Lung microvascular endothelial cell (primary cell): ENCODE measurements around the gene PGAP3. TPM values are rescaled to one million over a fixed set of nuclear protein-coding genes. Genes with fewer than 3 reads are reported as not detected.
"Not testable (repeated sequence)": the region's sequence is repeated elsewhere in the genome, so short reads cannot be mapped to it uniquely, and the experiment has no call there.

ENCODE experiments used
- DNase-seq, 2 donors: peaks; one replicate each; pipeline versions ENCODE4 v3.0.0 to v3.0.0-alpha.2; 2010; ENCODE audit warnings: low read depth in 2 of 2
- total RNA-seq: library from RNA; depleted of rRNA; stranded (reverse); fragments of >200 nt; gene quantifications from 2 replicates; pipeline ENCODE4 v1.2.1, GENCODE V29; 2014

The PGAP3 gene
- total RNA-seq, 1 donor from 2014 or later, result 3.2 TPM

- no peak for DNase-seq
These were observed 27.7 kb upstream of the PGAP3 start for GRCh38 chr17:39715375-39716072.

DNA sequence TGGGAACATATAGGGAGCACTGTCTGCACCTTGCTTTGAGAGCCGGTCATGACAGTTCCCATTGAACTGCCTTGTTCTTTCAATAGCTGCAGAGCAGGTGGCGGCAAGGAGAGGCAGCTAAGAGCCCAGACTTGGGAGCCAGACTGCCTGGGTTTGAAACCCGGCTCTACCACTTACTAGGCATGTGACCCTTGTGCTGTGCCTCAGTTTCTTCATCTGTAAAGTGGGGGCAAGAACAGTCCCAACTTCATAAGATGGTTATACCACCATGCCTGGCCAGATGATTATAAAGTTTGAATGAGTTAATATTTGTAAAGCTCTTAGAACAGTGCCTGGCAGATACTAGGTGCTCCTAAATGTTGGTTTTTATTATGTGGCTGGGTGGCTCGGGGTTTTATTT lies 26.4 kb upstream of the PGAP3 start:
- DNase-seq, result no peak

DNA sequence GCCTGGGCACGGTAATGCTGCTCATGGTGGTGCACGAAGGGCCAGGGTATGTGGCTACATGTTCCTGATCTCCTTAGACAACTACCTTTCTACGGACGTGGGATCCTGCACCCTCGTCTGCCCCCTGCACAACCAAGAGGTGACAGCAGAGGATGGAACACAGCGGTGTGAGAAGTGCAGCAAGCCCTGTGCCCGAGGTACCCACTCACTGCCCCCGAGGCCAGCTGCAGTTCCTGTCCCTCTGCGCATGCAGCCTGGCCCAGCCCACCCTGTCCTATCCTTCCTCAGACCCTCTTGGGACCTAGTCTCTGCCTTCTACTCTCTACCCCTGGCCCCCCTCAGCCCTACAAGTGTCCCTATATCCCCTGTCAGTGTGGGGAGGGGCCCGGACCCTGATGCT lies 24.0 kb upstream of the PGAP3 start:
- DNase-seq, result no peak

- DNase-seq, result not testable (repeated sequence)
These were observed 23.2 kb upstream of the PGAP3 start for GRCh38 chr17:39711071-39711470.

DNA sequence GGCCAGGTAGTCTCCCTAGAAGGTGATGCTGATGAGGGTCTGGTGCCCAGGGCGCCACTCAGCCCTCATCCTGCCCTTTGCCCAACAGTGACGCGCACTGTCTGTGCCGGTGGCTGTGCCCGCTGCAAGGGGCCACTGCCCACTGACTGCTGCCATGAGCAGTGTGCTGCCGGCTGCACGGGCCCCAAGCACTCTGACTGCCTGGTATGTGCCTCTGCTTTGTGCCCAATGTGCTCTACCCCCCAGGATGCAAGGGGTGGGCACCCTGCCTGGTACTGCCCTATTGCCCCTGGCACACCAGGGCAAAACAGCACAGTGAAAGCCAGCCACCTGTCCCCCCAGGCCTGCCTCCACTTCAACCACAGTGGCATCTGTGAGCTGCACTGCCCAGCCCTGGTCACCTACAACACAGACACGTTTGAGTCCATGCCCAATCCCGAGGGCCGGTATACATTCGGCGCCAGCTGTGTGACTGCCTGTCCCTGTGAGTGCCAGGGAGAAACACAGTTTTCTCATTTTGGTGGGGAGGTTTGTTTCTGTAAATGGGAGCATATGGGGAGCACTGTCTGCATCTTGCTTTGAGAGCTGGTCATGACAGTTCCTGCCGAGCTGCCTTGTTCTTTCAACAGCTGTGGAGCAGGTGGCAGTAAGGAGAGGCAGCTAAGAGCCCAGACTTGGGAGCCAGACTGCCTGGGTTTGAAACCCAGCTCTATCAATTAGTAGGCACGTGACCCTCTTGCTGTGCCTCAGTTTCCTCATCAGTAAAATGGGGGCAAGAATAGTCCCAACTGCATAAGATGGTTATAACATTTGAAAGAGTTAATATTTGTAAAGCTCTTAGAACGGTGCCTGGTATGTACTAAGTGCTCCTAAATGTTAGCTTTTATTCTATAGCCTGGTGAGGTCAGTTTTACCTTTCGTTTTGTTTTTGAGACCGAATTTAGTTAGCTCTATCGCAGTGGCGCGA lies 22.4 kb upstream of the PGAP3 start:
- no peak for DNase-seq

DNA sequence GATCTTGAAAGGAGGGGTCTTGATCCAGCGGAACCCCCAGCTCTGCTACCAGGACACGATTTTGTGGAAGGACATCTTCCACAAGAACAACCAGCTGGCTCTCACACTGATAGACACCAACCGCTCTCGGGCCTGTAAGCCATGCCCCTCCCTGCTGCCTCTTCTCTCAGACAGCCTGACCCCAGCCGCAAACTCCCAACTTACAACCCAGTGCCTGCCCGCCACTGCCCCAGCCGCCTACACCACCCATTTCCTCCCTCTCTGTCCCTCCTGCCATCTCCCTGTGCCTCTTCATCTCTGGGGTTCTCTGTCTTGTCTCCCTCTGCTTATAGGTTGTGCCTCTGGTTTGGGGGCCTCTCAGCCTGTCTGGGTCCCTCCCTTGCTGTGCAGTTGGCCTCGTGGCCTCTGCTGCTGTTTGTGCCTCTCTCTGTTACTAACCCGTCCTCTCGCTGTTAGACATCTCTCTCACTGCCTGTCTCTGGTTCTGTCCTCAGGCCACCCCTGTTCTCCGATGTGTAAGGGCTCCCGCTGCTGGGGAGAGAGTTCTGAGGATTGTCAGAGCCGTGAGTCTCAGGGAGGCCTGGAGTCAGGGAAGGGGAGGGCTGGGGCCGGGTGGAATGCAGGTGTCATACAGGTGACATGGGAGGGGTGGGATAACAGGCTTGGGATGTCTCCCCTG lies 21.6 kb upstream of the PGAP3 start:
- DNase-seq, result no peak

DNA sequence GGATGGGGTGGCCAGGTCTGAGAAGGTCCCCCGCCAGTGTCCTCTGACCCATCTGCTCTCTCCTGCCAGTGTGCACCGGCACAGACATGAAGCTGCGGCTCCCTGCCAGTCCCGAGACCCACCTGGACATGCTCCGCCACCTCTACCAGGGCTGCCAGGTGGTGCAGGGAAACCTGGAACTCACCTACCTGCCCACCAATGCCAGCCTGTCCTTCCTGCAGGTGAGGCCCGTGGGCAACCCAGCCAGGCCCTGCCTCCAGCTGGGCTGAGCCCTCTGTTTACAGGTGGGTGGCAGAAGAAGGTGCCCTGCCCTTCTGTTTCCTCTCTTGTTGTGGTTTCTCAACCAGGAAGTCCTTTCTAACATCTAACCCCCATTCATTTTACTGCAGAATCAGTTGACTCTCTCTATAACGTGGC lies 19.1 kb upstream of the PGAP3 start:
- no peak for DNase-seq

- DNase-seq, result no peak
These were observed 18.5 kb upstream of the PGAP3 start for GRCh38 chr17:39706383-39706782.

DNA sequence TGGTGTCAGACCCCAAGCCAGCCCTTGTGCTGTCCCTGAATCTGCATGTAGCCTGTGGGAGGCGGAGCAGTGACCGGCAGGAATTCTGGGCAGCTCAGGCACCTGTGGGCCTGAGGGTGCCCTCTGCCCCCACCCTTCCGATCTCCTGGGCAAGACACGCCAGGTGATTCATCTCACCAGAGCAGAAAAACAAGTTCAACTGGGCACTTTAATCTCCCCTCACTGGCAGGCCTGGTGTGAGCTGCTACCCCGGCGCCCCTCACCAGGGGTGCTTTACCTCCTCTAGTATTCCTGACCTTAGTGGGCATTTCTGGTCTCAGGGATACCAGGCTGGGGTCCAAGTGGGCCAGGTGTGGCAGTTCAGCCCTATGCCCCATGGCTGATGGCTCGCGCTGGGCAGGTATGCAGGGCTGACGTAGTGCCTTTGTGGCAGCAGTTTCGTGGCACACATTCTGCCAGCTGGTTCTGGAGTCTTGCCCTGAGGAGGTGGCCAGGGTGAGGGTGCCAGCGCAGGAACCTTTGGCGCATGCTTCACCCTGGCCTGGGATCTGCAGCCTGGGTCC lies 18.0 kb upstream of the PGAP3 start:
- DNase-seq, result no peak

- no peak for DNase-seq
These were observed 17.1 kb upstream of the PGAP3 start for GRCh38 chr17:39704821-39705551.

GRCh38 chr17:39703913-39704312 lies 16.1 kb upstream of the PGAP3 start:
- no peak for DNase-seq

DNA sequence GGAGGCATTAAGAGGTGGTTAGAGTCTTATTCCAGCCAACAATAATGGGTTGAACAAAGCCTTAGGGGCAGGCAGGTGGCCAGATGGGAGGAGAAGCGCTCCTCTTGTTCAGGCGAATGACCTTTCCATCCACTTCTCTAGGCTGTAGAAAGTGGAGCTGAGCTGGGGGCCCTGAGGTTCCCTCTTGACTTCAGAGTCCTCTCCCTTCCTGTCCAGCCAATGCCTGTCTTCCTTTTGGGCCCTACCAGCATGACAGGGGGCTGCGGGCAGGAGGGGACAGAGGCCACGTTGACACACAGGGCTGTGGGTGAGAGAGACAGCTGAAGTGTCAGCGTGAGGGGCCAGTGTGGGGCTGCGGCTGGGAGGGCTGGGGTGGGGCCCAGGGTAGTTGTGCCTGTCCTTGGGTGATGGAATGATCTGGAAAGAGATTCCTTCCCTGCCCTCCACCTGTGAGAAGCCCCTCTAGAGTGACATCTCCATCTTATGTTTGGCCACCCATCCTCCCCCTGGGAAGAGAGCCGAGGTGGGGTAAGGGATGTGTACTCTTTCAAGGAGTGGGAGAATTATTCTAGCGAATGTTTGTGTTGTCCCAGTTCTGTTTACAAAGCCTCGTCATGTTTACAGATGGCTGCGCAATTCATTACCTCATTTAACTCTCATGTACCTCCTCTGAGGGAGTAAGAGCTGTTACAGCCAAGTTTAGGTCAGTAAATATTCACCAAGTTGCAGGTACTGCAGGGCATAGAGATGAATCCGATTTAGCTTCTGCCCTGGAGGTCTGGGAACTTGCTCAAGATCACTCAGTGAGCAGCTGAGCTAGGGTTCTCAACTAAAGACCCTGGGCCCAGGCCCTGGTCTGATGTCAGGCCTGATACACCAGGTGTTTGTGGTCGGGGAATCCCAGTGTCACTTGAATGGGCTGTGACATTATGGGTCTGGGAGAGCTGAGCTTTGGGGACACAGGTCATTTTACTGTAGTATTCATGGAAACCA lies 15.3 kb upstream of the PGAP3 start:
- DNase-seq, result no peak

- DNase-seq, result no peak
These were observed 14.0 kb upstream of the PGAP3 start for GRCh38 chr17:39701784-39702422.

DNA sequence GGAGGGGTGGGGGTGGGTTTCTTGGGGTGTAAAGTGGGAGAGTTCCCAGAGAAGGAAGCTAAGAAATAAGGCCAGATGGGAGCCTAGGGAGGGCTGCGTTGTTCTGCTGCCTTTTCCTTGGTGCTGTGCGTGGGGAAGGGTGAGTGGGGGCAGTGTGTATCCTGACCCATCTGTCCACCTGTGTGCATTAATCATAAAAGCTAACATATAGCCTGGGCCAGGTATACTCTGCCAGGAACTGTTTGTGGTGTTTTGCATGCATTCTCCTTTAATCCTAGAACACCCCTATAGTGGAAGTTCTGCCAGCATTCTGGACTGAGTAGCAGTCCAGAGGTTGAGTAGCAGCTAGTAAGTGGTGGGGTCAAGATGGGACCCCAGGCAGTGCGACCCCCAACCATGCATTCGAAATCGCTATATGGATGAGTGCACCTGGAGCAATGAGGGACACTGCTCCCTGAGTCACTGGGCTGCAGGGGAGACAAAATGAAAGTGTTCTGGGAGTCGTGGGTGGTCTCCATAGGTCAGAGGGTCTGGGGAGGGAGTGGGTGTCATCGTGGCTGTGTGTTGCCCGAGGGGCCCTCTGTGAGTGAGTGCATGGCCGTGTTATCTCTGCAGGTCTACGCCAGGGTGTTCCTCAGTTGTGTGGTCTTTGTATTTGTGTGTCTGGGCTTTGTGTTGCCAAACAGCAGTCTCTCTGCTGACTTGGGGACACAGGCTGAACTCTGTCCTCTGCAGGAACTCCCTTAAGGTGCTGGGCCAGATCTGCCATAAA lies 13.3 kb upstream of the PGAP3 start:
- no peak for DNase-seq

DNA sequence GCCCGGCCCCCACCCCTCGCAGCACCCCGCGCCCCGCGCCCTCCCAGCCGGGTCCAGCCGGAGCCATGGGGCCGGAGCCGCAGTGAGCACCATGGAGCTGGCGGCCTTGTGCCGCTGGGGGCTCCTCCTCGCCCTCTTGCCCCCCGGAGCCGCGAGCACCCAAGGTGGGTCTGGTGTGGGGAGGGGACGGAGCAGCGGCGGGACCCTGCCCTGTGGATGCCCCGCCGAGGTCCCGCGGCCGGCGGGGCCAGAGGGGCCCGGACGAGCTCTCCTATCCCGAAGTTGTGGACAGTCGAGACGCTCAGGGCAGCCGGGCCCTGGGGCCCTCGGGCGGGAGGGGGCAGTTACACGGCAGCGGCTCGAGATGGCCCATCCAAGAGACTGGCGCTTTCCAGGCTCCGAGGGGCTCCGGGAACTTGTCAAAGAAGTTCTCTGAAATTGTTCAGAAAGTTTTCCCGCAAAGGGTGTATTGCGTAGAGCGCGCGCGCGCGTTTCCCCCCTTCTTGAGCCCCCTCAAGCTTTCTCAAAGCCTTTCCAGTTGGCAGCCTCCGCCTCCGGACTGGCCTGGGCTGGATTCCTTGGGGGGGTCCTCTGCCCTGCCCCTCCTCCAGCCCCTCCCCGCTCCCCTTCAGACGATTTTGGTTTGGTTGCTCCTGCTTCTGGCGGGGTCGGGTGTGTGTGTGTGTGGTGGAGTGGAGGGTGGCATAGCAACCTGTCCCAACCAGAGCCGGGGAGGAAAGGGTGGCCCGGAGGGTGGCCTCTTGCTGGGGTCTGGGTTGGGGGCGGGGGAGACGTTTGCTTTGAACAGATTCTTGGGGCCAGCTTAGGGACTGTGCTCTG lies 12.5 kb upstream of the PGAP3 start:
- DNase-seq, result peak in 1 of 2 donors; percentile 14

- peak in 1 of 2 donors; percentile 62 for DNase-seq
These were observed 11.9 kb upstream of the PGAP3 start, which contains the start of gene ERBB2 for GRCh38 chr17:39699818-39700147. ERBB2 (plus strand) TSS chr17:39700064; CDS start chr17:39700239, 175 bp downstream.

GRCh38 chr17:39699157-39699817 lies 11.4 kb upstream of the PGAP3 start:
- not testable (repeated sequence) for DNase-seq
